Ishikawa (cell line): ENCODE measurements around the gene INSYN2B.

Experiments used
- CREB1 ChIP-seq: IDR thresholded peaks from 2 replicates; pipeline ENCODE4 v1.6.1; 2012; ENCODE audit warnings: low read depth
- EGR1 ChIP-seq: IDR thresholded peaks from 2 replicates; pipeline ENCODE4 v1.6.1; 2012
- EP300 ChIP-seq: IDR thresholded peaks from 2 replicates; pipeline ENCODE4 v1.6.1; 2012; ENCODE audit warnings: borderline replicate concordance
- RAD21 ChIP-seq: IDR thresholded peaks from 2 replicates; pipeline ENCODE4 v1.6.1; 2012; ENCODE audit warnings: low read depth
- TAF1 ChIP-seq: IDR thresholded peaks from 2 replicates; pipeline ENCODE4 v1.6.1; 2012; ENCODE audit warnings: low read depth, mild to moderate bottlenecking
- TCF12 ChIP-seq: IDR thresholded peaks from 2 replicates; pipeline ENCODE4 v1.6.1; 2012; ENCODE audit warnings: low read depth
- TEAD4 ChIP-seq: IDR thresholded peaks from 2 replicates; pipeline ENCODE4 v1.6.1; 2012
- YY1 ChIP-seq: IDR thresholded peaks from 2 replicates; pipeline ENCODE4 v1.6.1; 2012; ENCODE audit warnings: low read depth
- TF ChIP-seq, protein P1 (sequence below): IDR thresholded peaks from 2 replicates; pipeline ENCODE4 v1.6.1; 2012; ENCODE audit warnings: low read depth, mild to moderate bottlenecking

GRCh38 chr5:169886677-169887076 is 93.6 kb downstream of the INSYN2B start:
- TF ChIP-seq YY1 (no peak), TEAD4 (no peak), TCF12 (no peak), CREB1 (no peak), EP300 (no peak), TAF1 (no peak), EGR1 (no peak), RAD21 (no peak)
- TF ChIP-seq, protein P1, sequence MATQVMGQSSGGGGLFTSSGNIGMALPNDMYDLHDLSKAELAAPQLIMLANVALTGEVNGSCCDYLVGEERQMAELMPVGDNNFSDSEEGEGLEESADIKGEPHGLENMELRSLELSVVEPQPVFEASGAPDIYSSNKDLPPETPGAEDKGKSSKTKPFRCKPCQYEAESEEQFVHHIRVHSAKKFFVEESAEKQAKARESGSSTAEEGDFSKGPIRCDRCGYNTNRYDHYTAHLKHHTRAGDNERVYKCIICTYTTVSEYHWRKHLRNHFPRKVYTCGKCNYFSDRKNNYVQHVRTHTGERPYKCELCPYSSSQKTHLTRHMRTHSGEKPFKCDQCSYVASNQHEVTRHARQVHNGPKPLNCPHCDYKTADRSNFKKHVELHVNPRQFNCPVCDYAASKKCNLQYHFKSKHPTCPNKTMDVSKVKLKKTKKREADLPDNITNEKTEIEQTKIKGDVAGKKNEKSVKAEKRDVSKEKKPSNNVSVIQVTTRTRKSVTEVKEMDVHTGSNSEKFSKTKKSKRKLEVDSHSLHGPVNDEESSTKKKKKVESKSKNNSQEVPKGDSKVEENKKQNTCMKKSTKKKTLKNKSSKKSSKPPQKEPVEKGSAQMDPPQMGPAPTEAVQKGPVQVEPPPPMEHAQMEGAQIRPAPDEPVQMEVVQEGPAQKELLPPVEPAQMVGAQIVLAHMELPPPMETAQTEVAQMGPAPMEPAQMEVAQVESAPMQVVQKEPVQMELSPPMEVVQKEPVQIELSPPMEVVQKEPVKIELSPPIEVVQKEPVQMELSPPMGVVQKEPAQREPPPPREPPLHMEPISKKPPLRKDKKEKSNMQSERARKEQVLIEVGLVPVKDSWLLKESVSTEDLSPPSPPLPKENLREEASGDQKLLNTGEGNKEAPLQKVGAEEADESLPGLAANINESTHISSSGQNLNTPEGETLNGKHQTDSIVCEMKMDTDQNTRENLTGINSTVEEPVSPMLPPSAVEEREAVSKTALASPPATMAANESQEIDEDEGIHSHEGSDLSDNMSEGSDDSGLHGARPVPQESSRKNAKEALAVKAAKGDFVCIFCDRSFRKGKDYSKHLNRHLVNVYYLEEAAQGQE: no peak
